ENCODE results near the gene MYOM3.

Gene MYOM3

DNA sequence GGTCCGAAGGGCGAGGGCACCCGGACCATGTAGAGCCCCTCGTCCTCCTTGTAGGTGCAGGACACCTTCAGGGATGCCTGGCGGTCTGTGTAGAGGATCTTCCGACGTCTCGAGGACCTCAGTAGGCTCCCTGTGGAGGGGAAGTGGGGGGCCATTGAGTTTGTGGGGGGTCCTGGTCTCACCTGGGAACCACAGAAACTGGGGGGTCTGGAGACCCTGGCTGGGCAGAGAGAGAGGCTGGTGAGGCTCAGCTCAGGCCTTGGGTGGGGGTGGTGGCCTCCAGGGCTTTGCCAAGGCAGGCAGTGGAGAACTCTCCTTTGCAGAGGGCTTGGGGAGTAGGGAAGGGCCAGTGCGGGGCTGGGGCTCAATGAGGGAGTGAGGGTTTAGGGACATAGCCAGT, 19.0 kb downstream of the MYOM3 start:
- no peak for DNase-seq (ENCODE audit: low read depth)
- no peak overlapping the region for H3K4me3 ChIP-seq (ENCODE audit: low read depth, low read length)
- no peak for TF ChIP-seq CTCF (IDR thresholded peaks at IDR 0.05; ENCODE audit: low read depth, low read length, missing control alignments)

GRCh38 chr1:24091971-24092482, 19.9 kb downstream of the MYOM3 start:
- no peak for TF ChIP-seq CTCF (IDR thresholded peaks at IDR 0.05; ENCODE audit: low read depth, low read length, missing control alignments)
- no peak for DNase-seq (ENCODE audit: low read depth)
- no peak overlapping the region for H3K4me3 ChIP-seq (ENCODE audit: low read depth, low read length)

DNA sequence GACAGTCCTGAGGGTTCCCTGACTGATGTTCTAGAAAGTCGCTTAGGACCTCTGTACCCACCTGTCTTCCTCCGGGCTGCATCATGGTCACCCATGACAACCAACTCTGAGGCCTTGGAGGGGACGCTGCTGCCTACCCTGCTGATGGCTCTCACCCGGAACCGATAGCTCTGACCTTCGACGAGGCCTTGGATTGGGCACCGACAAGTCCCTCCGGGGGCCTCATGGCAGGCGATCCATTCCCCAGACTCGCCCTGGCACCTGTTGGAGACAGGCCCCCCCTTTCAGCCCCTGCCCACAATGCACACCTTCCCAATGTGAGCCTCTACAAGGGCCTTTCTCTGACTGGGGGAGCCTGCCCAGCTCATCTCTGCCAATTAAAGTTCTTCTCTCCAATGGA, 21.2 kb downstream of the MYOM3 start:
- no peak for DNase-seq (ENCODE audit: low read depth)
- no peak overlapping the region for H3K4me3 ChIP-seq (ENCODE audit: low read depth, low read length)
- no peak for TF ChIP-seq CTCF (IDR thresholded peaks at IDR 0.05; ENCODE audit: low read depth, low read length, missing control alignments)

- H3K4me3 ChIP-seq (ENCODE audit: low read depth, low read length): no peak overlapping the region
- no peak for DNase-seq (ENCODE audit: low read depth)
- no peak for TF ChIP-seq CTCF (IDR thresholded peaks at IDR 0.05; ENCODE audit: low read depth, low read length, missing control alignments)
Measured at GRCh38 chr1:24089743-24090555, 22.0 kb downstream of the MYOM3 start.

DNA sequence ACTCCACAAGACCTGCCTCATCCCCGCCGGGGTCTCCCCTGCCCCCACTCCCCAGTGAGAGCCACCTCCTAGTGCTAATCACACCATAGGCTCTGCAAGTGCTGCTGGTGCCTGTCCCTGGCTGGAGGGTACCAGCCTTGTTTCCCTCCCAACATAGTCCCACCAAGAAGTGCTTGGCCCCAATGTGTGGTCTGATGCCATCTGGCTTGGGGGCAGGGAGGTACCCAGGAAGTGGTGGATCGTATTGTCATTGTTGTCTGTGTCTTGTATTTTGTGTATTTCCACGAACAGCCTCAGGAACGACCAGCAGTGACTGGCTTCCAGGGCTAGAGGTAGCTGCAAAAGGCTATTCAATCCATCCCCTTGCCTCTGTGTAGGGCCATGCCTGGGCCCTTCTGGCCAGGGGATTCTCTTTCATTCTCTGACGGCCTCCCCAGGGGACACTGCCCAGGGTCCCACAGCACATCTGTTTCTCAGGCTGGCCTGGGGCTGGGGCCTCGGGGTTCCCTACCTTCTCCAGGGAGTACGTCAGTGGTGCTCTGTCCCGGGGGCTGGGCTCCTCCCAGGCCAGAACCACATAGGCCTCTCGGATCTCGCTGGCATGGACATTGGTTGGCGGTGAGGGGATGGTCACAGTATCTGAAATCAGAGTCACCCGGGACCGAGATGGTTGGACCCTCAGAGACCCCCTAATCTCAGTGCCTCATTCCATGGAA, 22.8 kb downstream of the MYOM3 start:
- TF ChIP-seq CTCF (IDR thresholded peaks at IDR 0.05; ENCODE audit: low read depth, low read length, missing control alignments): no peak
- H3K4me3 ChIP-seq (ENCODE audit: low read depth, low read length): no peak overlapping the region
- no peak for DNase-seq (ENCODE audit: low read depth)

DNA sequence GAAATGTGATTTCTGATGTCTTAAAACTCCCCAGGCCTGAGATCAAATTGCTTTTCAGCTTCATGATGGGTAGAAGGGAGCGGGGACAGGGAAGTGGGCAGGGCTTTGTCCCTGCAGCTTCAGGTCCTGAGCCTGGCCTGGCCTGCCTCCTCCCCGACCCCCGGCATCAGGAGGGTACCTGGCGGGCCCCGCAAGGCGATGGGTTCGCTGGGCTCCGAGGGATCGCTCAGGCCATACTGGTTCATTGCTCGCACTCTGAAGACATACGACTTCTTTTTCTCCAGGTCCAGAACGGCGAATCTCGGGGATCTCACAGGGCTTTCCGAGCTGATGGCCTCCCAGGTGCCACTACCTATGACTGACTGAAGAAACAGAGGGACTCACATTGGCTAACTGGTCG, 25.5 kb downstream of the MYOM3 start:
- DNase-seq (ENCODE audit: low read depth): no peak
- no peak overlapping the region for H3K4me3 ChIP-seq (ENCODE audit: low read depth, low read length)
- TF ChIP-seq CTCF (IDR thresholded peaks at IDR 0.05; ENCODE audit: low read depth, low read length, missing control alignments): no peak
